K562 (cell line): Measurements from ENCODE around the gene CNIH3. TPM values are rescaled to one million over a fixed set of nuclear protein-coding genes. Genes with fewer than 3 reads are reported as not detected.

Experiments used
- ATAC-seq: fragments of 200-7000 bp; cut with Tn5 transposase; 3 replicates; pipeline ENCODE4 v1.9.1; 2020; ENCODE audit warnings: moderate library complexity
- BruUV-seq: library from RNA; stranded (reverse); fragments of 400-500 nt; replicated peaks from 2 replicates; lab custom pipeline; 2021; lab: Mats Ljungman, UMichigan
- CTCF ChIA-PET: fragments of 300-600 bp; formaldehyde crosslinking; extraction: SDS; loops from one replicate; lab custom pipeline; 2021; ENCODE audit warnings: low intra/inter-chr PET ratio; lab: Yijun Ruan, JAX
- POLR2A ChIA-PET: fragments of 300-600, 350-650 bp; sonication (Branson Sonifier 250); formaldehyde crosslinking; extraction: SDS; loops from one replicate; lab custom pipeline; 2021; ENCODE audit warnings: antibody characterized with exemption, inconsistent platforms; lab: Yijun Ruan, JAX
- DNase-seq, 4 experiments: peaks; one replicate each; pipeline versions ENCODE4 v3.0.0 to v3.0.0-alpha.2; 2011 to 2018; ENCODE audit warnings: low spot score in 3 of 4, mixed read lengths in 3 of 4; ENCODE audit errors: extremely low read depth in 1 of 4
- FAIRE-seq: peaks from 2 replicates; lab custom pipeline; 2011; peaks lifted over from hg19 to GRCh38; lab: Jason Lieb, UNC
- H2AFZ ChIP-seq: 2 replicates; pipeline ENCODE4 v1.6.0; 2011; ENCODE audit warnings: low read depth, low read length, control low read depth, inconsistent platforms
- H3K27ac ChIP-seq: fragments of 200-600 bp; 3 replicates; pipeline ENCODE4 v1.8.0; 2011; ENCODE audit warnings: low read depth, mild to moderate bottlenecking, control low read depth, inconsistent platforms, low read length, moderate library complexity, mixed read lengths; ENCODE audit errors: extremely low read depth
- H3K27me3 ChIP-seq, 2 experiments: fragments of 300-600 bp in 1 of 2; 2 replicates in 1 of 2; 3 replicates in 1 of 2; pipeline versions ENCODE4 v1.6.0 to v1.8.0; 2011; ENCODE audit warnings: inconsistent platforms in 2 of 2, low read length in 2 of 2, mild to moderate bottlenecking in 1 of 2, mixed read lengths in 1 of 2, moderate library complexity in 1 of 2; ENCODE audit not compliant: control insufficient read depth in 2 of 2, insufficient read depth in 2 of 2
- H3K36me3 ChIP-seq: fragments of 300-600 bp; 3 replicates; pipeline ENCODE4 v1.8.0; 2011; ENCODE audit warnings: mild to moderate bottlenecking, low read length, inconsistent platforms; ENCODE audit not compliant: control insufficient read depth, insufficient read depth
- H3K4me1 ChIP-seq, 2 experiments: fragments of 200-600 bp in 1 of 2; replicated peaks in 1 of 2; 2 replicates in 1 of 2; 3 replicates in 1 of 2; pipeline versions ENCODE4 v1.5.1 to v1.8.0; 2011; ENCODE audit warnings: inconsistent platforms in 2 of 2, low read length in 2 of 2, mild to moderate bottlenecking in 1 of 2, mixed read lengths in 1 of 2, moderate library complexity in 1 of 2; ENCODE audit not compliant: control insufficient read depth in 2 of 2, insufficient read depth in 2 of 2
- H3K4me2 ChIP-seq: 2 replicates; pipeline ENCODE4 v1.6.1; 2011; ENCODE audit warnings: low read length, control low read depth, inconsistent platforms, mixed read lengths; ENCODE audit not compliant: insufficient read depth
- H3K4me3 ChIP-seq: fragments of 200-600 bp; sonication (generic), shearing (Covaris generic); 2 replicates; pipeline ENCODE4 v1.5.1; 2016; ENCODE audit warnings: control low read depth, inconsistent platforms
- H3K79me2 ChIP-seq: fragments of 200-600 bp; 3 replicates; pipeline ENCODE4 v1.8.0; 2011; ENCODE audit warnings: low read length, inconsistent platforms; ENCODE audit not compliant: control insufficient read depth, insufficient read depth
- H3K9ac ChIP-seq, 2 experiments: 2 replicates each; pipeline versions ENCODE4 v1.6.0 to v1.6.1; 2011; ENCODE audit warnings: low read depth in 2 of 2, low read length in 2 of 2, control low read depth in 1 of 2, inconsistent platforms in 1 of 2, mild to moderate bottlenecking in 1 of 2, mixed read lengths in 1 of 2; ENCODE audit not compliant: insufficient read depth in 1 of 2
- H3K9me1 ChIP-seq: one replicate; pipeline ENCODE4 v1.6.0; 2011; ENCODE audit warnings: inconsistent platforms, mild to moderate bottlenecking, low read length, moderate library complexity; ENCODE audit not compliant: control insufficient read depth, insufficient read depth
- H3K9me3 ChIP-seq: replicated peaks from 2 replicates; pipeline ENCODE4 v1.5.1; 2011; ENCODE audit warnings: low read depth, low read length, inconsistent platforms; ENCODE audit not compliant: control insufficient read depth, insufficient read depth
- H4K20me1 ChIP-seq: replicated peaks from 2 replicates; pipeline ENCODE4 v1.6.1; 2011; ENCODE audit warnings: low read length, inconsistent platforms, mixed read lengths; ENCODE audit not compliant: control insufficient read depth, insufficient read depth
- CHD7 ChIP-seq: fragments of 200-600 bp; sonication (generic); IDR thresholded peaks from one replicate; pipeline ENCODE4 v1.6.1; 2012; ENCODE audit warnings: mild to moderate bottlenecking, low read depth, low read length, inconsistent platforms
- CREM ChIP-seq: IDR thresholded peaks from 2 replicates; pipeline ENCODE4 v1.6.1; 2014; ENCODE audit warnings: antibody characterized with exemption, low read depth
- E2F6 ChIP-seq, 2 experiments: IDR thresholded peaks; 2 replicates each; pipeline ENCODE4 v1.6.1; 2011; ENCODE audit warnings: borderline replicate concordance in 1 of 2, control low read depth in 1 of 2, low read depth in 1 of 2, low read length in 1 of 2, mild to moderate bottlenecking in 1 of 2, mixed read lengths in 1 of 2, moderate library complexity in 1 of 2; ENCODE audit not compliant: insufficient read depth in 1 of 2, insufficient read length in 1 of 2, poor library complexity in 1 of 2, severe bottlenecking in 1 of 2; ENCODE audit errors: extremely low read depth in 1 of 2
- EZH2 ChIP-seq: IDR thresholded peaks from 2 replicates; pipeline ENCODE4 v1.6.1; 2012; ENCODE audit warnings: low read depth, mild to moderate bottlenecking, inconsistent platforms, low read length, borderline replicate concordance
- PHTF2 ChIP-seq: fragments of 250-450 bp; sonication (Bioruptor Pico); IDR thresholded peaks from 2 replicates; pipeline ENCODE4 v1.5.0; 2021; ENCODE audit warnings: mild to moderate bottlenecking
- PPARD ChIP-seq: fragments of 250-450 bp; sonication (Bioruptor Pico); IDR thresholded peaks from 2 replicates; pipeline ENCODE4 v1.8.0; 2022; ENCODE audit warnings: inconsistent platforms, mild to moderate bottlenecking, moderate library complexity
- ZBED1 ChIP-seq: IDR thresholded peaks from 2 replicates; pipeline ENCODE4 v1.6.1; 2014
- ZNF134 ChIP-seq: fragments of 250-450 bp; sonication (Bioruptor Pico); conservative IDR thresholded peaks from 2 replicates; pipeline ENCODE4 v1.4.0; 2020
- in situ Hi-C: fragments of 300-500 bp; cut with MboI; formaldehyde crosslinking; loops from 4 replicates; pipeline ENCODE4 v1.15.0; 2018; ENCODE audit warnings: inconsistent platforms, mixed read lengths
- intact Hi-C: fragments of 100-400 bp; cut with micrococcal nuclease; formaldehyde crosslinking; loops from 2 replicates; pipeline ENCODE4 v1.14.2; 2022
- polyA plus RNA-seq, 8 experiments: library from polyadenylated mRNA; depleted of rRNA in 4 of 8; stranded (reverse) in 5 of 8; unstranded in 3 of 8; fragments of >200 nt; fragmentation: Nextera tagmentation in 2 of 8; fragmentation: Illumina TruSeq in 1 of 8; extraction: Ambion mirVana in 2 of 8; extraction: Trizol in 1 of 8; gene quantifications; 2 replicates each; pipeline versions ENCODE4 v1.2.1 to v1.2.3, GENCODE V29; 2011 to 2014; ENCODE audit warnings: inconsistent platforms in 1 of 8, missing spikeins in 1 of 8
- total RNA-seq, 7 experiments: library from RNA; depleted of rRNA in 6 of 7; stranded (reverse); fragments of >200 nt in 6 of 7; fragmentation: Illumina TruSeq in 2 of 7; extraction: Trizol in 2 of 7; gene quantifications; 2 replicates each; pipeline versions ENCODE4 v1.2.1 to v1.2.3, GENCODE V29; 2011 to 2021; ENCODE audit warnings: low replicate concordance in 1 of 7
- TF ChIP-seq, protein P1 (sequence below): fragments of 450-650 bp; formaldehyde crosslinking; IDR thresholded peaks from 2 replicates; pipeline ENCODE4 v1.4.0; 2020; ENCODE audit warnings: mild to moderate bottlenecking, mixed read lengths

Gene CNIH3
- total and polyA plus RNA-seq, 9 of the 15 experiments (the other 6 are each of a cell fraction or from before 2014, with no cell fraction given) = 0.14 to 1.8 (median 0.79) TPM

DNA sequence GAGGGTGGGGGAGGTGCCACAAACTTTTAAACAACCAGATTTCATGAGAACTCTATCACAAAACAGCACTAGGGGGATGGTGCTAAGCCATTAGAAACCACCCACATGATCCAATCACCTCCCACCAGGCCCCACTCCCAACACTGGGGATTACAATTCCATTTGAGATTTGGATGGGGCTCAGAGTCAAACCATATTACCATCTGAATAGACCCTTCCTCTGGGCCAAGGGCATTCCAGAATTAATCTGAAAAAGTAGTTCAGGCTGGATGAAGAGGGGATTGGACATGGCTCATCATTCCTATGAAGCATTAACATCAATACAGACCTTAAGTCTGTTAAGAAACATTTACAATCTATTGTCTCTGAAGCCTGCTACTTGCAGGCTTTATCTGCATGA is 163.4 kb downstream of the CNIH3 start:
- H2AFZ ChIP-seq = no peak overlapping the region
- H3K4me3 ChIP-seq = no peak overlapping the region
- H3K27ac ChIP-seq = no peak overlapping the region
- H3K9me3 ChIP-seq = no peaks in the 10 kb centered on the region
- H3K4me1 ChIP-seq = no peaks in the 10 kb centered on the region
- no peaks in the 10 kb centered on the region for H3K36me3 ChIP-seq
- ATAC-seq (no peak), DNase-seq (no peak), FAIRE-seq (no peak)
- H4K20me1 ChIP-seq = no peaks in the 10 kb centered on the region
- ChIA-PET POLR2A (no interaction called here), CTCF (no interaction called here)
- in situ Hi-C loops = no loop called here
- H3K27me3 ChIP-seq = no peaks in the 10 kb centered on the region
- intact Hi-C loops = no loop called here
- no peaks in the 10 kb centered on the region for H3K79me2 ChIP-seq
- H3K9ac ChIP-seq = no peak overlapping the region
- BruUV-seq = no TSS peak
- H3K9me1 ChIP-seq = no peaks in the 10 kb centered on the region
- no peak overlapping the region for H3K4me2 ChIP-seq
- TF ChIP-seq ZNF134 (CRISPR knock-in tag) (no peak), CHD7 (no peak), E2F6 (IDR thresholded peaks at IDR 0.05; ENCODE audit: borderline replicate concordance in 1 of 2, extremely low read depth in 1 of 2, insufficient read depth in 1 of 2, insufficient read length in 1 of 2, low read depth in 1 of 2, low read length in 1 of 2, poor library complexity in 1 of 2, severe bottlenecking in 1 of 2) (no peak), PPARD (CRISPR knock-in tag) (no peak), ZBED1 (no peak), CREM (no peak), EZH2 (no peak), PHTF2 (no peak)
- TF ChIP-seq, protein P1, sequence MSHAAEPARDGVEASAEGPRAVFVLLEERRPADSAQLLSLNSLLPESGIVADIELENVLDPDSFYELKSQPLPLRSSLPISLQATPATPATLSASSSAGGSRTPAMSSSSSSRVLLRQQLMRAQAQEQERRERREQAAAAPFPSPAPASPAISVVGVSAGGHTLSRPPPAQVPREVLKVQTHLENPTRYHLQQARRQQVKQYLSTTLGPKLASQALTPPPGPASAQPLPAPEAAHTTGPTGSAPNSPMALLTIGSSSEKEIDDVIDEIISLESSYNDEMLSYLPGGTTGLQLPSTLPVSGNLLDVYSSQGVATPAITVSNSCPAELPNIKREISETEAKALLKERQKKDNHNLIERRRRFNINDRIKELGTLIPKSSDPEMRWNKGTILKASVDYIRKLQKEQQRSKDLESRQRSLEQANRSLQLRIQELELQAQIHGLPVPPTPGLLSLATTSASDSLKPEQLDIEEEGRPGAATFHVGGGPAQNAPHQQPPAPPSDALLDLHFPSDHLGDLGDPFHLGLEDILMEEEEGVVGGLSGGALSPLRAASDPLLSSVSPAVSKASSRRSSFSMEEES (CRISPR knock-in tag) = no peak
